Measurements from ENCODE around the gene MAP1B. TPM values are rescaled to one million over a fixed set of nuclear protein-coding genes. Genes with fewer than 3 reads are reported as not detected.

Gene MAP1B
- total and polyA plus RNA-seq, 9 of the 15 experiments (the other 6 are each of a cell fraction or from before 2014, with no cell fraction given): 5.2 to 66.1 (median 17.3) TPM

- TF ChIP-seq, protein P1, sequence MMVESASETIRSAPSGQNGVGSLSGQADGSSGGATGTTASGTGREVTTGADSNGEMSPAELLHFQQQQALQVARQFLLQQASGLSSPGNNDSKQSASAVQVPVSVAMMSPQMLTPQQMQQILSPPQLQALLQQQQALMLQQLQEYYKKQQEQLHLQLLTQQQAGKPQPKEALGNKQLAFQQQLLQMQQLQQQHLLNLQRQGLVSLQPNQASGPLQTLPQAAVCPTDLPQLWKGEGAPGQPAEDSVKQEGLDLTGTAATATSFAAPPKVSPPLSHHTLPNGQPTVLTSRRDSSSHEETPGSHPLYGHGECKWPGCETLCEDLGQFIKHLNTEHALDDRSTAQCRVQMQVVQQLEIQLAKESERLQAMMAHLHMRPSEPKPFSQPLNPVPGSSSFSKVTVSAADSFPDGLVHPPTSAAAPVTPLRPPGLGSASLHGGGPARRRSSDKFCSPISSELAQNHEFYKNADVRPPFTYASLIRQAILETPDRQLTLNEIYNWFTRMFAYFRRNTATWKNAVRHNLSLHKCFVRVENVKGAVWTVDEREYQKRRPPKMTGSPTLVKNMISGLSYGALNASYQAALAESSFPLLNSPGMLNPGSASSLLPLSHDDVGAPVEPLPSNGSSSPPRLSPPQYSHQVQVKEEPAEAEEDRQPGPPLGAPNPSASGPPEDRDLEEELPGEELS (CRISPR knock-in tag; IDR thresholded peaks at IDR 0.05; ENCODE audit: borderline replicate concordance): no peak
- TF ChIP-seq BACH1 (tag; IDR thresholded peaks at IDR 0.05) (0 out of 2 replicates have a peak, but pooled peaks have one; percentile 21), NFRKB (IDR thresholded peaks at IDR 0.05; ENCODE audit: low read depth) (no peak), HMBOX1 (IDR thresholded peaks at IDR 0.05) (peak; percentile 45; the same call in 1 of the 2 replicates)
- Histone ChIP-seq H3K36me3 (ENCODE audit: control insufficient read depth, insufficient read depth, low read length) (0 out of 3 replicates have a peak, but pooled peaks cover 3% of the 10 kb centered on the region), H3K4me2 (ENCODE audit: insufficient read depth, low read length) (no peak overlapping the region; the same call in 1 of the 2 replicates), H3K9me3 (replicated peaks; ENCODE audit: control insufficient read depth, insufficient read depth, low read depth, low read length) (no peaks in the 10 kb centered on the region), H3K9me1 (ENCODE audit: control insufficient read depth, insufficient read depth, low read length) (no peaks in the 10 kb centered on the region), H2AFZ (ENCODE audit: low read depth, low read length) (no peak overlapping the region), H3K27ac (ENCODE audit: extremely low read depth, low read depth, low read length) (peak overlapping the region; percentile 61; the same call in 2 of the 3 replicates), H3K27me3 (ENCODE audit: control insufficient read depth in 2 of 2, insufficient read depth in 2 of 2, low read length in 2 of 2) (no peaks in the 10 kb centered on the region), H3K4me1 (replicated peaks in 1 of 2; ENCODE audit: control insufficient read depth in 2 of 2, insufficient read depth in 2 of 2, low read length in 2 of 2) (peaks cover 18 to 49% of the 10 kb centered on the region in 2 experiments), H3K79me2 (ENCODE audit: control insufficient read depth, insufficient read depth, low read length) (peaks cover 63% of the 10 kb centered on the region), H3K4me3 (no peak overlapping the region), H4K20me1 (replicated peaks; ENCODE audit: control insufficient read depth, insufficient read depth, low read length) (no peaks in the 10 kb centered on the region), H3K9ac (ENCODE audit: insufficient read depth in 1 of 2, low read depth in 2 of 2, low read length in 2 of 2) (peak overlapping the region in 1 of 2 experiments; percentile 40; a peak in 2 of 4 replicates)
- POLR2A ChIA-PET: interaction anchor here (1.0 to 1.4 kb wide), 4 partner anchors 8 to 113 kb away, joined by 3 to 4 read pairs (median 4); no protein-coding TSS in a partner anchor
- ATAC-seq (peak; percentile 17; the same call in 1 of the 3 replicates), FAIRE-seq (peak; percentile 37), DNase-seq (ENCODE audit: extremely low read depth in 1 of 4, low spot score in 3 of 4) (no peak)
- in situ Hi-C loops (cut with MboI): no loop called here
- BruUV-seq (replicated peaks): no TSS peak
- WGBS (ENCODE audit: insufficient coverage, low coverage, missing lambda C conversion rate): 27% methylated on average over 4 of the region's 4 CpGs
- intact Hi-C loops (cut with micrococcal nuclease): loop anchor here (5.0 kb wide), 1 partner anchor 60 kb away; no protein-coding TSS in a partner anchor
- CTCF ChIA-PET (ENCODE audit: low intra/inter-chr PET ratio): interaction anchor here (0.8 kb wide), 1 partner anchor 464 kb away, joined by 3 read pairs; no protein-coding TSS in a partner anchor
Measured at GRCh38 chr5:72246954-72247442, 139.7 kb downstream of the MAP1B start.

Measured in K562 (cell line).